Activated CD8-positive, alpha-beta T cell treated with anti-CD3 and anti-CD28 coated beads, Interleukin-2, amount 10 ng/mL, durations not matched to agents 7 days and 5 days (primary cell): Measurements from ENCODE around the gene SBF2. TPM values are rescaled to one million over a fixed set of nuclear protein-coding genes. Genes with fewer than 3 reads are reported as not detected.

Experiments used
- ATAC-seq: fragments of 150-1000 bp; cut with Tn5 transposase; one replicate; pipeline ENCODE4 v1.10.0; 2021; ENCODE audit warnings: moderate library complexity
- CTCF ChIA-PET: fragments of 350-600 bp; sonication (Branson Sonifier 250); formaldehyde crosslinking; loops from one replicate; lab custom pipeline; 2021; ENCODE audit warnings: antibody characterized with exemption; lab: Charles Lee
- POLR2A ChIA-PET: fragments of 350-600 bp; sonication (Branson Sonifier 250); formaldehyde crosslinking; loops from one replicate; lab custom pipeline; 2021; ENCODE audit warnings: antibody characterized with exemption; lab: Charles Lee
- DNase-seq: peaks from one replicate; pipeline ENCODE4 v3.0.0-alpha.2; 2020
- H3K27ac Mint-ChIP-seq: one replicate; pipeline ENCODE4 v1.8.0; 2021; ENCODE audit warnings: mild to moderate bottlenecking, mixed read lengths
- H3K27me3 Mint-ChIP-seq: one replicate; pipeline ENCODE4 v1.8.0; 2021; ENCODE audit warnings: low read depth, mixed read lengths
- H3K36me3 Mint-ChIP-seq: one replicate; pipeline ENCODE4 v1.8.0; 2021; ENCODE audit warnings: low read depth, mixed read lengths
- H3K4me1 Mint-ChIP-seq: one replicate; pipeline ENCODE4 v1.8.0; 2021; ENCODE audit warnings: low read depth, mixed read lengths
- H3K4me3 Mint-ChIP-seq: one replicate; pipeline ENCODE4 v1.8.0; 2021; ENCODE audit warnings: mild to moderate bottlenecking, mixed read lengths
- H3K9me3 Mint-ChIP-seq: one replicate; pipeline ENCODE4 v1.8.0; 2022; ENCODE audit warnings: mixed read lengths; ENCODE audit not compliant: insufficient read depth
- total RNA-seq, 2 experiments: library from RNA; stranded (reverse); gene quantifications; one replicate each; pipeline ENCODE4 v1.2.3, GENCODE V29; 2021

SBF2 gene
- total RNA-seq, 2 experiments from 2014 or later, result 5.1 to 5.9 TPM

- H3K4me1 Mint-ChIP-seq, result no peaks in the 10 kb centered on the region
- H3K36me3 Mint-ChIP-seq, result no peaks in the 10 kb centered on the region
- POLR2A ChIA-PET, result no interaction called here
- no peaks in the 10 kb centered on the region for H3K9me3 Mint-ChIP-seq
- DNase-seq (no peak), ATAC-seq (no peak)
- no peak overlapping the region for H3K4me3 Mint-ChIP-seq
- no peak overlapping the region for H3K27ac Mint-ChIP-seq
- CTCF ChIA-PET, result interaction anchor here (1.3 kb wide), 1 partner anchor 12 kb away, joined by 3 read pairs; no protein-coding TSS in a partner anchor
- no peaks in the 10 kb centered on the region for H3K27me3 Mint-ChIP-seq
These were observed 517.8 kb downstream of the SBF2 start for GRCh38 chr11:9776203-9776602.

- ChIA-PET CTCF (no interaction called here), POLR2A (no interaction called here)
- no peak for ATAC-seq
- no peak for DNase-seq
- H3K4me3 Mint-ChIP-seq, result no peak overlapping the region
- H3K36me3 Mint-ChIP-seq, result no peaks in the 10 kb centered on the region
- no peaks in the 10 kb centered on the region for H3K4me1 Mint-ChIP-seq
- H3K9me3 Mint-ChIP-seq, result no peaks in the 10 kb centered on the region
- H3K27ac Mint-ChIP-seq, result no peak overlapping the region
- H3K27me3 Mint-ChIP-seq, result no peaks in the 10 kb centered on the region
These were observed 518.6 kb downstream of the SBF2 start for GRCh38 chr11:9775398-9775779.

GRCh38 chr11:9774591-9775397, 519.2 kb downstream of the SBF2 start:
- DNase-seq (no peak), ATAC-seq (no peak)
- H3K27me3 Mint-ChIP-seq, result no peaks in the 10 kb centered on the region
- no peak overlapping the region for H3K4me3 Mint-ChIP-seq
- no peaks in the 10 kb centered on the region for H3K4me1 Mint-ChIP-seq
- H3K27ac Mint-ChIP-seq, result no peak overlapping the region
- POLR2A ChIA-PET, result no interaction called here
- CTCF ChIA-PET, result no interaction called here
- no peaks in the 10 kb centered on the region for H3K9me3 Mint-ChIP-seq
- no peaks in the 10 kb centered on the region for H3K36me3 Mint-ChIP-seq

GRCh38 chr11:9774109-9774508, 519.9 kb downstream of the SBF2 start:
- ChIA-PET POLR2A (no interaction called here), CTCF (no interaction called here)
- no peaks in the 10 kb centered on the region for H3K4me1 Mint-ChIP-seq
- H3K27ac Mint-ChIP-seq, result no peak overlapping the region
- H3K27me3 Mint-ChIP-seq, result no peaks in the 10 kb centered on the region
- H3K36me3 Mint-ChIP-seq, result no peaks in the 10 kb centered on the region
- ATAC-seq, result no peak
- H3K9me3 Mint-ChIP-seq, result no peaks in the 10 kb centered on the region
- no peak overlapping the region for H3K4me3 Mint-ChIP-seq
- no peak for DNase-seq

- H3K4me3 Mint-ChIP-seq, result no peak overlapping the region
- no peaks in the 10 kb centered on the region for H3K36me3 Mint-ChIP-seq
- POLR2A ChIA-PET, result no interaction called here
- DNase-seq (no peak), ATAC-seq (no peak)
- H3K27ac Mint-ChIP-seq, result no peak overlapping the region
- H3K9me3 Mint-ChIP-seq, result no peaks in the 10 kb centered on the region
- no peaks in the 10 kb centered on the region for H3K27me3 Mint-ChIP-seq
- no peaks in the 10 kb centered on the region for H3K4me1 Mint-ChIP-seq
- CTCF ChIA-PET, result no interaction called here
These were observed 520.5 kb downstream of the SBF2 start for GRCh38 chr11:9773524-9773923.

- no peak for DNase-seq
- no peaks in the 10 kb centered on the region for H3K36me3 Mint-ChIP-seq
- no peaks in the 10 kb centered on the region for H3K9me3 Mint-ChIP-seq
- no peaks in the 10 kb centered on the region for H3K27me3 Mint-ChIP-seq
- no peak overlapping the region for H3K27ac Mint-ChIP-seq
- no peak overlapping the region for H3K4me3 Mint-ChIP-seq
- no peak for ATAC-seq
- no peaks in the 10 kb centered on the region for H3K4me1 Mint-ChIP-seq
- POLR2A ChIA-PET, result no interaction called here
- CTCF ChIA-PET, result interaction anchor here (1.4 kb wide), 1 partner anchor 14 kb away, joined by 4 read pairs; no protein-coding TSS in a partner anchor
These were observed 521.8 kb downstream of the SBF2 start for GRCh38 chr11:9772218-9772617.

- CTCF ChIA-PET, result no interaction called here
- H3K4me1 Mint-ChIP-seq, result no peaks in the 10 kb centered on the region
These were observed 522.9 kb downstream of the SBF2 start for GRCh38 chr11:9771071-9771511.

GRCh38 chr11:9769621-9770020, 524.4 kb downstream of the SBF2 start:
- Mint-ChIP-seq H3K27ac (no peak overlapping the region), H3K4me1 (no peaks in the 10 kb centered on the region), H3K9me3 (no peaks in the 10 kb centered on the region), H3K4me3 (no peak overlapping the region), H3K27me3 (no peaks in the 10 kb centered on the region), H3K36me3 (no peaks in the 10 kb centered on the region)
- no peak for DNase-seq
- CTCF ChIA-PET, result no interaction called here
- POLR2A ChIA-PET, result no interaction called here
- no peak for ATAC-seq

More at GRCh38 chr11:9771071-9771511, 522.9 kb downstream of the SBF2 start:
- no peak for ATAC-seq
- no peak overlapping the region for H3K4me3 Mint-ChIP-seq
- no peaks in the 10 kb centered on the region for H3K27me3 Mint-ChIP-seq
- no peaks in the 10 kb centered on the region for H3K9me3 Mint-ChIP-seq
- no peak for DNase-seq
- H3K36me3 Mint-ChIP-seq, result no peaks in the 10 kb centered on the region
- POLR2A ChIA-PET, result no interaction called here
- no peak overlapping the region for H3K27ac Mint-ChIP-seq

GRCh38 chr11:9765320-9766101, 528.5 kb downstream of the SBF2 start:
- no peak for ATAC-seq
- no peak overlapping the region for H3K4me3 Mint-ChIP-seq

GRCh38 chr11:9763301-9763700, 530.7 kb downstream of the SBF2 start:
- no peak for DNase-seq
- CTCF ChIA-PET, result interaction anchor here (1.4 to 1.9 kb wide), 2 partner anchors 15 to 561 kb away, joined by 4 to 9 read pairs; no protein-coding TSS in a partner anchor
- Mint-ChIP-seq H3K4me3 (no peak overlapping the region), H3K27me3 (no peaks in the 10 kb centered on the region), H3K4me1 (peaks cover 15% of the 10 kb centered on the region), H3K27ac (no peak overlapping the region), H3K9me3 (no peaks in the 10 kb centered on the region), H3K36me3 (no peaks in the 10 kb centered on the region)
- ATAC-seq, result no peak
- POLR2A ChIA-PET, result no interaction called here

More at GRCh38 chr11:9765320-9766101, 528.5 kb downstream of the SBF2 start:
- no peak for DNase-seq
- Mint-ChIP-seq H3K27me3 (no peaks in the 10 kb centered on the region), H3K36me3 (no peaks in the 10 kb centered on the region), H3K27ac (no peak overlapping the region), H3K9me3 (no peaks in the 10 kb centered on the region), H3K4me1 (no peaks in the 10 kb centered on the region)
- CTCF ChIA-PET, result no interaction called here
- POLR2A ChIA-PET, result no interaction called here

GRCh38 chr11:9762531-9762930, 531.5 kb downstream of the SBF2 start:
- H3K27me3 Mint-ChIP-seq, result no peaks in the 10 kb centered on the region
- no peak for ATAC-seq
- ChIA-PET CTCF (interaction anchor here (0.8 to 1.9 kb wide), 4 partner anchors 14 to 562 kb away, joined by 3 to 9 read pairs (median 4); no protein-coding TSS in a partner anchor), POLR2A (no interaction called here)
- no peaks in the 10 kb centered on the region for H3K9me3 Mint-ChIP-seq
- H3K36me3 Mint-ChIP-seq, result no peaks in the 10 kb centered on the region
- H3K4me3 Mint-ChIP-seq, result no peak overlapping the region
- no peak overlapping the region for H3K27ac Mint-ChIP-seq
- peaks cover 19% of the 10 kb centered on the region for H3K4me1 Mint-ChIP-seq
- no peak for DNase-seq

GRCh38 chr11:9761441-9761945, 532.5 kb downstream of the SBF2 start:
- H3K27me3 Mint-ChIP-seq, result no peaks in the 10 kb centered on the region
- no peak for ATAC-seq
- ChIA-PET CTCF (no interaction called here), POLR2A (no interaction called here)
- H3K4me1 Mint-ChIP-seq, result peaks cover 25% of the 10 kb centered on the region
- H3K27ac Mint-ChIP-seq, result no peak overlapping the region
- H3K4me3 Mint-ChIP-seq, result no peak overlapping the region
- no peaks in the 10 kb centered on the region for H3K36me3 Mint-ChIP-seq
- no peaks in the 10 kb centered on the region for H3K9me3 Mint-ChIP-seq
- no peak for DNase-seq
